GM19372 (cell line): ENCODE measurements around the gene SMPDL3A.
"Not testable (repeated sequence)": the region's sequence is repeated elsewhere in the genome, so short reads cannot be mapped to it uniquely, and the experiment has no call there.

Source experiments
- ATAC-seq: cut with Tn5 transposase; IDR thresholded peaks from one replicate; pipeline ENCODE4 v1.9.1; 2021; ENCODE audit warnings: mild to moderate bottlenecking, low read depth, moderate library complexity; ENCODE audit not compliant: unreplicated experiment

Gene SMPDL3A, protein sequence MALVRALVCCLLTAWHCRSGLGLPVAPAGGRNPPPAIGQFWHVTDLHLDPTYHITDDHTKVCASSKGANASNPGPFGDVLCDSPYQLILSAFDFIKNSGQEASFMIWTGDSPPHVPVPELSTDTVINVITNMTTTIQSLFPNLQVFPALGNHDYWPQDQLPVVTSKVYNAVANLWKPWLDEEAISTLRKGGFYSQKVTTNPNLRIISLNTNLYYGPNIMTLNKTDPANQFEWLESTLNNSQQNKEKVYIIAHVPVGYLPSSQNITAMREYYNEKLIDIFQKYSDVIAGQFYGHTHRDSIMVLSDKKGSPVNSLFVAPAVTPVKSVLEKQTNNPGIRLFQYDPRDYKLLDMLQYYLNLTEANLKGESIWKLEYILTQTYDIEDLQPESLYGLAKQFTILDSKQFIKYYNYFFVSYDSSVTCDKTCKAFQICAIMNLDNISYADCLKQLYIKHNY

GRCh38 chr6:122789182-122790027 is at the start of gene SMPDL3A:
Gene SMPDL3A, plus strand, starts transcription at chr6:122789258. Its CDS starts 89 bp downstream, at chr6:122789347.
- ATAC-seq: peak; percentile 63

- no peak for ATAC-seq
Observed at GRCh38 chr6:122740091-122740490, 49.0 kb upstream of the SMPDL3A start.

- ATAC-seq: no peak
Observed at GRCh38 chr6:122740936-122741335, 48.1 kb upstream of the SMPDL3A start.

DNA sequence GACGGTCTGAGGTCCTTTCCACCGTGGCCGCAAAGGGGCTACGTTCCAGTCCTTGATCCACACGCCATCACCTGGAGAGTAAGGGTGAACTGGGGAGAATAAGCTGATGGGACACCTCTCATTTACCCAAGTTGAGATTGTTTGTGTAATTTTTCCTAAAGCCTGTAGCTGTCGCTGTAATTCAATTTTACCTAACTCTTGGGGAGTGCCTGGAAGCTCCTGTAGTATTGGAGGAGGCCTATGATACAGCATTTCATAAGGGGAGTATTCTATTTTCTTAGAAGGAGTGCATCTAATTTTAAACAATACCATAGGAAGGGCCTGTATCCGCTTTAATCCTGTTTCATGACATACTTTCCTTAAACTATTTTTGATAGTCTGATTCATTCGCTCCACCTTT is 44.8 kb upstream of the SMPDL3A start:
- ATAC-seq: not testable (repeated sequence)

- ATAC-seq: not testable (repeated sequence)
Observed at GRCh38 chr6:122744856-122745255, 44.2 kb upstream of the SMPDL3A start.

DNA sequence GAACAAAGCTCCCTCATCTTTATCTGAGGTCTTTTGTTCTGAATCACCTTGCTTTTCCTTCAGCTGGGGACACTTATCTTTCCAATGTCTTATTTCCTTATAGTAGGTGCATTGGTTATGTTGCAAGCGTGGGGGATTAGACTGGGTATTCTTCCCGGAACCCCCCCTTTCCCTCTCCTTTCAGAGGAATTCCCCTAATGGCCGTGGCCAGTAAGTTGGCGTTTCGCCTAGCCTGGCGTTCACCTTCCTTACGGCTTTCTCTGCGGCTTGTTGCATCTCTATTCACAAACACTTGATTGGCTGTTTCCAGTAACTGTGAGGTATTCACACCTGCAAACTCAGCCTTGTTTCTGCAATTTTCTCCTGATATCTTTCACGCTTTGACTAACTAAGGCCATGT is 42.4 kb upstream of the SMPDL3A start:
- ATAC-seq: no peak

DNA sequence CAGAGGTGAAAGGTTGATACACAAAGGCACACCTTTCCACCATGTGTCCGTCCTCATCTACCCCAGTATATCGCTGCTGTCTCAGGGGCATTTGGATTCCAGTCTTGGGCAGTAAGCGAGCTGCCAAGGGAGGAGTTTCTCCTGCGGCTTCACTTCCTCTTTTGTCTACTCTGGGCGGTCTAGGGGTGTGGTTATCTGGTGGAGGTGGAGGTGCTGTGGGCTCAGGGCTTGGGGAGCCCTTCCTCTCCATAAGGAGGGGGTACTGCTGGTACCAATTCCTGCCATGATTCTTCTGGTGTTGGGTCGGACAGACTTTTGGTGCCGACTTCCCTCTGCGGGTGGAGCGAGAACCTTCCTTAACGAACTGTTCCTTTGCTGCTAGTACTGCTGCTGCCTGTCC is 41.5 kb upstream of the SMPDL3A start:
- no peak for ATAC-seq

GRCh38 chr6:122748945-122749344 is 40.1 kb upstream of the SMPDL3A start:
- not testable (repeated sequence) for ATAC-seq

DNA sequence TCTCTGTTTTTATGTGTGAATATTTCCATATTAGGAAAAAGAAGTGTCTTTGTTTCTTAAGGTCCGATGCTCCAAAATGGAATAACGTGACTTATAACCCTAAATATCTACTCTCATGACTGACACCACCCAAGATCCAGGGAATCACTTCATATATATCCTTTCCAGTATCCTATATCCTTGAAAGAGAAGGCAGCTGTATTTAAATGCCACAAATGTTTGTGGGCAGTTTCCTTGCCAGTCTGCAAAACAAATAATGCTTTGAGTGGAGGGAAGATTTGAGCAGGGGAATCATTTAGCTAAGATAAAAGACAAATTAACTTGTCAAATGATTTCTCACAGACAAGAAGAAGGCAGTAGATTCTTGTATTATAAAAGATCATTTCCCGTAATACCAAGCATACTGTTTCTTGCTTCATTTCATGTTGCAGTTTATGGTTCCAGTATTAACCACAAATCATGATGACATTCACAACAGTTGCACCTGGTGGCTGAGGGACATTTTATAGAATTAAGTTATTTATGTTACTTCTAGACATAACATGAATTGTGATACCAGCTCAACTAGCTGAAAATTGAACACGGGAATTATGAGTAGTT is 39.5 kb upstream of the SMPDL3A start:
- ATAC-seq: no peak

DNA sequence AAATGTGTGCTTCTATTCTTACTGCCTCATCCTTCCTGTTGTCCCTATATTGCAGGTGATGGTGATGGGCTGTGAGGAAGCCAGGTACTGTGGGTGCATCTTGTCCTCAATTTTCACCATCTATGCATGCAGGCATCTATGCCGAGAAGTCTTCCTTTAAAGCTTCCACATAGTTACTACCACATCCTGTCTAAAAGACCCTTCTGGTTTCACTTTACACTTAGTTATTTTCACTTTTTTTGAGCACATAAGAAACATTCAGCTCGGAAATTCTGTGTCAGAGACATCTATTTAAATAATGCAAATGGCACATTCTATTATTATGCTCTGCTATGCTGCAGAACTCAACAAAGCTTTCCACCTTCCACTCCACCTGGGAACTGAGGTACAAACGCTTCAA is 37.7 kb upstream of the SMPDL3A start:
- peak; percentile 84 for ATAC-seq

GRCh38 chr6:122752459-122752858 is 36.6 kb upstream of the SMPDL3A start:
- ATAC-seq: no peak

GRCh38 chr6:122753000-122753687 is 35.9 kb upstream of the SMPDL3A start:
- ATAC-seq: no peak

GRCh38 chr6:122753688-122754056 is 35.4 kb upstream of the SMPDL3A start:
- ATAC-seq: no peak

- no peak for ATAC-seq
Observed at GRCh38 chr6:122754191-122754731, 34.8 kb upstream of the SMPDL3A start.

DNA sequence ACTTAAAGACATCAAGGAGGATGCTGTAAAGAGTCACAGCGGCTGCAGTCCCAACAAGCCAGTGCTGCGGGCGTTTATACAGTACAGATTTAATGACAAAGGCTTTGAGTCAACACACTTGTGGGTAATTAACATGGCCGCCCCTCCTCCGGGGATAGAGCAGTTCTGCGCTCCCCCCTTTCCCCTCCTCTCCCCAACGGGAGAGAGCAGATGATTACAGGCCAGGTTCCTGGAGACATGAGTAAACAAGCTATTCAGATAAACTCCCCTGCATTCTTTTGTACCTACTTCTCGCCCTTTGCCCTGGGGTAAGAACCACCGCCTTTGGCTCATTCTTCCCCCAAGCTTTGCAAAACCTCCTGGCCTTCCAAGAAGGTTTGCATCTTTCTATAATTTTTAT is 33.2 kb upstream of the SMPDL3A start:
- ATAC-seq: no peak

DNA sequence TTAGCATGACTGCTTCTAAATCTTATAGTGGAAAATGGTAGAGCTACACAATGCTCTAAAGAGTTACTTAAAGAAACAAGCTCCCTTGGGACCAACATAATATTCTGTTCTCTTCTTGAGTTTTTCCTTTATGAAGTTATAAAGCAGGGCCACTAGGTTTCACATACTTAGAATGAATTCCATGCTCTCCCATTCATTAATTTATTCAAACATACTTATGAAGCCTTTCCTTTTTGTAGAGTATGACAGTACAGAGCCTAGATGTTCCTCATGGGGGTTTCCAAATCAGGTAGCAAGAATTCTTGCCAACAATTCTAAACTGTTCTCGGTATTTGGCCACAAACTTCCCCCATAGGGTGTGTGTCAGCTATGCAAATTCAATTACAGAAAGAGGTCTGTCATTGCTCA is 30.1 kb upstream of the SMPDL3A start:
- ATAC-seq: peak; percentile 91

- no peak for ATAC-seq
Observed at GRCh38 chr6:122760330-122760729, 28.7 kb upstream of the SMPDL3A start.

DNA sequence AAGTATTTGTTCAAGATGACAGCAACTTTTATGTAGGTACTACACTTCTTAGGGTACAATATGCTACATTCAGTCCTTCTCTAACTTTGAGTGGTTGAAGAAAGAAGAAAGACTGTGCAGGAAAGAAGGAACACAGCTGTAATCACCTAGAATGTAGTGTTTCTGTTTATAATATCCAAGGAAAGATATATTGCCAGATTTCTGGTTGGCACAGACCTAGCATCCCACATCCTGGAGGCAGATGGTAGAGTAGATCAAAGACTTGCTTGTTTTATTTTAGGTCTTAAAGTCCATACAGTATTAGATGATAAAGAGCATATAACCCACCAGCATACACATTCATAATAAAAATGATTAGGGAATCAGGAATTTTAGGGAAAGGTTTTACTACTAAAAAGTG is 22.8 kb upstream of the SMPDL3A start:
- no peak for ATAC-seq

DNA sequence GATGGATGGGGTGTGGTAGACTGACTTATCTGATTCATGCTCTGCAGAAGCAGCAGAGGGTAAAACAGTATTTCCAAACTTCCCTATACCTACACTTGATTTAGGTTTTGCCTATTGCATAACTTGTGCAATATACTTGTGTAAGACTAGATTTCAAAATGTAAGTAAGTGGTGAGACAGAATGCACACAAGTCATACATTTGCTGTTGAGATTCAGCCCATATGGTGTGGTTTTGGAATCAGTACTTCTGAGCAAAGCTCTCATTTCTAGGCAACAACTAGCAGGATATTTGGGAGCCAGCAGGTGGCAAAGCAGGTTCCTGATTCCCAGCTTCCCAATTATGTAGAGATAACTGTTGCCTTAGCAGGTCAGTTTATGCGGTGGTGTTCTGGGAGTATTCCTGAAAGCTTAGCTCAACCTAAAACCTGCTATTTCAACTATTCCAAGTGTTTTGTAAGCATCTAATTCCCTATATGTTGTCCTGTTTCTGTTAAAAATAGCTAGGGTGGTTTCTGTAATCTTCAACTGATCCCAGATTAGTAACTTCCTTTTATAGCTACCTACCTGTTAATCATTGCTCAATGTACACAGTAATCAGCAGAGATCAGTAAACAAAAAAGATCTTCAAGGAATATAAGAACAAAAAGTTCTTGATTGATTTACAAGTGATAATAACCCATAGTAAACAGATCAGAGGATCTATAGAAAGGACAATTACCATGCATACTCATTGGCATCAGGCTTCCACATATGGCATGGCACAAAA is 18.0 kb upstream of the SMPDL3A start:
- ATAC-seq: no peak
